Left ventricle myocardium inferior (tissue), 1 donor: ENCODE measurements around the gene COMMD3. TPM values are rescaled to one million over a fixed set of nuclear protein-coding genes. Genes with fewer than 3 reads are reported as not detected.

ENCODE experiments used
- DNase-seq: peaks from one replicate; pipeline ENCODE4 v3.0.0-alpha.2; 2020
- H3K27ac ChIP-seq: fragments of 200-600 bp; replicated peaks from 2 replicates; pipeline ENCODE4 v1.8.0; 2021
- H3K27me3 ChIP-seq: fragments of 200-600 bp; 2 replicates; pipeline ENCODE4 v1.8.0; 2021; ENCODE audit warnings: low read depth
- H3K36me3 ChIP-seq: fragments of 200-600 bp; 2 replicates; pipeline ENCODE4 v1.8.0; 2021
- H3K4me1 ChIP-seq: fragments of 200-600 bp; 2 replicates; pipeline ENCODE4 v1.8.0; 2021
- H3K4me3 ChIP-seq: fragments of 200-600 bp; 2 replicates; pipeline ENCODE4 v1.8.0; 2021; ENCODE audit warnings: mild to moderate bottlenecking, moderate library complexity
- H3K9me3 ChIP-seq: fragments of 200-600 bp; replicated peaks from 2 replicates; pipeline ENCODE4 v1.8.0; 2021
- CTCF ChIP-seq: fragments of 200-600 bp; IDR thresholded peaks from 2 replicates; pipeline ENCODE4 v1.8.0; 2021; ENCODE audit warnings: antibody characterized with exemption, mild to moderate bottlenecking, borderline replicate concordance
- intact Hi-C: fragments of 100-400 bp; cut with micrococcal nuclease; formaldehyde crosslinking; loops from one replicate; pipeline ENCODE4 v1.11.0; 2022
- total RNA-seq: library from RNA; stranded (reverse); fragmentation: NEBNext Ultra II Directional; extraction: Animal tissue kit (Norgen Biotek cat#: 25700); gene quantifications from one replicate; pipeline ENCODE4 v1.2.1, GENCODE V29; 2021
- donor health status: DM: no; HTN: yes; CAD: no; lungs with severe emphysema.

COMMD3 gene
- total RNA-seq, 1 donor from 2014 or later = 89.7 TPM

GRCh38 chr10:22369434-22370072 lies 53.4 kb downstream of the COMMD3 start:
- intact Hi-C loops = no loop called here
- H3K27ac ChIP-seq = no peak overlapping the region
- H3K9me3 ChIP-seq = no peaks in the 10 kb centered on the region
- DNase-seq = no peak
- H3K36me3 ChIP-seq = no peaks in the 10 kb centered on the region
- H3K4me3 ChIP-seq = no peak overlapping the region
- no peaks in the 10 kb centered on the region for H3K27me3 ChIP-seq
- no peaks in the 10 kb centered on the region for H3K4me1 ChIP-seq
- no peak for TF ChIP-seq CTCF

Other genes starting within 250 kb of the COMMD3 start
- not detected for gene EBLN1, start 98.4 kb upstream of the COMMD3 start, total RNA-seq
- 33.3 TPM for gene BMI1, start 4.7 kb downstream of the COMMD3 start, total RNA-seq
- not detected for gene SPAG6, start 29.1 kb downstream of the COMMD3 start, total RNA-seq